Activated T-helper 1 cell treated with anti-CD3 and anti-CD28 coated beads, Interleukin-12 subunit alpha, Interleukin-12 subunit beta, Interleukin-2, Interleukin-4 antibody, amounts not matched to agents 30 ng/mL and 10 ng/mL and 1 ng/mL, durations not matched to agents 14 hours and 24 hours and 36 hours (primary cell): Measurements from ENCODE around the gene LRBA. TPM values are rescaled to one million over a fixed set of nuclear protein-coding genes. Genes with fewer than 3 reads are reported as not detected.
"Not testable (repeated sequence)": the region's sequence is repeated elsewhere in the genome, so short reads cannot be mapped to it uniquely, and the experiment has no call there.

Source experiments
- DNase-seq: peaks from one replicate; pipeline ENCODE4 v3.0.0; 2021; ENCODE audit warnings: low spot score
- H3K27ac Mint-ChIP-seq: one replicate; pipeline ENCODE4 v1.8.0; 2021; ENCODE audit warnings: mild to moderate bottlenecking, mixed read lengths
- H3K27me3 Mint-ChIP-seq: one replicate; pipeline ENCODE4 v1.8.0; 2022; ENCODE audit warnings: mild to moderate bottlenecking, moderate library complexity, mixed read lengths; ENCODE audit not compliant: insufficient read depth
- H3K36me3 Mint-ChIP-seq: one replicate; pipeline ENCODE4 v1.8.0; 2021; ENCODE audit warnings: low read depth, mixed read lengths
- H3K4me1 Mint-ChIP-seq: one replicate; pipeline ENCODE4 v1.8.0; 2021; ENCODE audit warnings: low read depth, mixed read lengths
- H3K4me3 Mint-ChIP-seq: one replicate; pipeline ENCODE4 v1.8.0; 2021; ENCODE audit warnings: mild to moderate bottlenecking, moderate library complexity, mixed read lengths
- H3K9me3 Mint-ChIP-seq: one replicate; pipeline ENCODE4 v1.8.0; 2021; ENCODE audit warnings: mixed read lengths
- intact Hi-C: fragments of 100-400 bp; cut with micrococcal nuclease; formaldehyde crosslinking; loops from one replicate; pipeline ENCODE4 v1.15.1; 2024
- total RNA-seq: library from RNA; stranded (reverse); gene quantifications from 2 replicates; pipeline ENCODE4 v1.2.3, GENCODE V29; 2022

LRBA gene
- total RNA-seq, 1 donor from 2014 or later: 54.2 TPM

DNA sequence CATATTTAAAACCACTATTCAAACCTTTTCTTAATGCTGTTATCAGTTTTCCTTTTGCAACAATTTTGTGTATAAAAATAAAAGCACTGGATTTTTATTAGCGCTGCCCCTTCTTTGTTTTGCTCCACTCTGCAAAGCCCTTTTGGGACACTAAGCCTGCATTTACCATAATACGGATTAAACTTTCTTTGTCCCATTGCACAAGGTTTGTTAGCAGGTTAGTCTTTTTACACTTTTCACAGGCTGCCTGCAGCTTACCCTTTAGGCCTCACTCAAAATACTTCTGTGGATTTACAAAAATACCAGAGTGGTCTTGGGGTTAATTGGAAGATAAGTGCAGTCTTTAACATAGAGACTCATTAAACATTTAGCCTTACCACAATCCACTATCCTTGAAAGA, 468.8 kb downstream of the LRBA start:
- intact Hi-C loops: no loop called here
- Mint-ChIP-seq H3K36me3 (no peaks in the 10 kb centered on the region), H3K27ac (no peak overlapping the region), H3K4me3 (no peak overlapping the region), H3K27me3 (no peaks in the 10 kb centered on the region), H3K4me1 (no peaks in the 10 kb centered on the region), H3K9me3 (no peaks in the 10 kb centered on the region)
- DNase-seq: no peak

GRCh38 chr4:150543042-150543441, 472.0 kb downstream of the LRBA start:
- no peaks in the 10 kb centered on the region for H3K27me3 Mint-ChIP-seq
- DNase-seq: no peak
- H3K9me3 Mint-ChIP-seq: no peaks in the 10 kb centered on the region
- H3K27ac Mint-ChIP-seq: no peak overlapping the region
- intact Hi-C loops: no loop called here
- H3K4me1 Mint-ChIP-seq: no peaks in the 10 kb centered on the region
- no peaks in the 10 kb centered on the region for H3K36me3 Mint-ChIP-seq
- H3K4me3 Mint-ChIP-seq: no peak overlapping the region

DNA sequence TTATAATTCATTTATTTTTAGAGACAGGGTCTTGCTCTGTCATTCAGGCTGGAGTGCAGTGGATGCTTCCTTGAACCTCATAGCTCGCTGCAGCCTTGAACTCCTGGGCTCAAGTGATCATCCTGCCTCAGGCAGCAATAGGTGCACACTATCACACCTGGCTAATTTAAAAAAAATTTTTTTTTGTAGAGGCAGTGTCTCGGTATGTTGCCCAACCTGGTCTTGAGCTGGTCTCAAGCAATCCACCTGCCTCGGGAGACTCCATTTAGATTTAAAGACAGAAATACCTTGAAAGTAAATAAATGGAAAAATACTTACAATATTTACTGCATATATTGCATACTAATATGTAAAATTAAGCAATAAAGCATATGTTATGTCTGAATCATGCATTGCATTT, 473.4 kb downstream of the LRBA start:
- H3K36me3 Mint-ChIP-seq: no peaks in the 10 kb centered on the region
- no peak for DNase-seq
- H3K27ac Mint-ChIP-seq: no peak overlapping the region
- no peaks in the 10 kb centered on the region for H3K27me3 Mint-ChIP-seq
- no peak overlapping the region for H3K4me3 Mint-ChIP-seq
- intact Hi-C loops: no loop called here
- no peaks in the 10 kb centered on the region for H3K9me3 Mint-ChIP-seq
- H3K4me1 Mint-ChIP-seq: no peaks in the 10 kb centered on the region

DNA sequence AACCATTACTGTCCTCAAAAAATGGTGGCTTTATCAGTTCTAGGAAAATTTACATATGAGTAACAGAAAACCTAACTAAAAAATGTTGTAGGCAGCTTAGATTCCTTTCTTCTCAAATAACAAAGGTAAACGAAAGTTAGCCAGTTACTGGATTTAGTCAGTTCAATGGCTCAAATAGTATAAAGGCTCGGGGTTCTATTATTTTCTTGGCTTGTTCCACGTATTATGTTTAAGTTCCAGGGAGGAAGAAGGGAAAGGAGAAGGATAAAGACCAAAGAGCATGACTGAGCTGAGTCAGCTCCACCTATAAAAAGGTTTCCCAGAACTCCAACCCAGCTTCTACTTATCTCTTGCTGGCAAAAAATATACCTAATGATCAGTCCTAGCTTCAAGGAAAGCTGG, 474.1 kb downstream of the LRBA start:
- Mint-ChIP-seq H3K27ac (no peak overlapping the region), H3K9me3 (no peaks in the 10 kb centered on the region), H3K4me1 (no peaks in the 10 kb centered on the region), H3K4me3 (no peak overlapping the region), H3K27me3 (no peaks in the 10 kb centered on the region), H3K36me3 (no peaks in the 10 kb centered on the region)
- intact Hi-C loops: no loop called here
- no peak for DNase-seq

GRCh38 chr4:150540536-150540935, 474.5 kb downstream of the LRBA start:
- Mint-ChIP-seq H3K27me3 (no peaks in the 10 kb centered on the region), H3K4me3 (no peak overlapping the region), H3K4me1 (no peaks in the 10 kb centered on the region), H3K9me3 (no peaks in the 10 kb centered on the region), H3K36me3 (no peaks in the 10 kb centered on the region), H3K27ac (no peak overlapping the region)
- intact Hi-C loops: no loop called here
- DNase-seq: no peak

DNA sequence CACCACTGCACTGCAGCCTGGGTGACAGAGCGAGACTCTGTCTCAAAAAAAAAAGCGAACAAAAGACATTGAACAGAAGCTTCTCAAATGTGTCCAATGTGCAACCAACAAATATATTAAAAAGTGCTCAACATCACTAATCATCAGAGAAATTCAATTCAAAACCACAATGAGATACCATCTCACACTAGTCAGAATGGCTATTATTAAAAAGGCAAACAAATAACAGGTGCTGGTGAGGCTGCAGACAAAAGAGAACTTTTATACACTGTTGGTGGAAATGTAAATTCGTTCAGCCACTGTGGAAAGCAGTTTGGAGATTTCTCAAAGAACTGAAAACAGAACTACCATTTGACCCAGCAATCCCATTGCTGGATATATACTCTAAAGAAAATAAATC, 477.2 kb downstream of the LRBA start:
- H3K4me3 Mint-ChIP-seq, H3K27ac Mint-ChIP-seq, intact Hi-C loops, DNase-seq, H3K4me1 Mint-ChIP-seq, H3K27me3 Mint-ChIP-seq, H3K36me3 Mint-ChIP-seq, H3K9me3 Mint-ChIP-seq: not testable (repeated sequence)

DNA sequence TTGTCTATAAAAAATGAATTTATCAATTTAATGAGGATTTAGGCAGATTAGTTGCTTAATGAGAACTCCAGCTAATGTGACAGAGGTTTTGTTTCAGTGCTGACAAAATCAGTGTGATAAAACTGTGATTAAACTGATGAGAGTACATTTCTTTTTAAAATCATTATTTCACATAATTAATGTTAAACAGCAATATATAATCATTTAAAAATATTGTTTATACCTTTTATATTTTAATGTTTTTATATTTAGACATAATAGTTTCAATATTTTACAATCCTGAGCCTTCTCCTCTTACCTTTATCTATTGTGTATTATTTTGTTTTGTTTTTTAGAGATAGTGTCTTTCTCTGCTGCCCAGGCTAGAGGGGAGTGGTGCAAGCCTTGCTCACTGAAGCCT, 480.3 kb downstream of the LRBA start:
- Mint-ChIP-seq H3K4me1 (no peaks in the 10 kb centered on the region), H3K4me3 (no peak overlapping the region), H3K9me3 (no peaks in the 10 kb centered on the region), H3K27me3 (no peaks in the 10 kb centered on the region), H3K27ac (no peak overlapping the region), H3K36me3 (no peaks in the 10 kb centered on the region)
- intact Hi-C loops: no loop called here
- DNase-seq: no peak

DNA sequence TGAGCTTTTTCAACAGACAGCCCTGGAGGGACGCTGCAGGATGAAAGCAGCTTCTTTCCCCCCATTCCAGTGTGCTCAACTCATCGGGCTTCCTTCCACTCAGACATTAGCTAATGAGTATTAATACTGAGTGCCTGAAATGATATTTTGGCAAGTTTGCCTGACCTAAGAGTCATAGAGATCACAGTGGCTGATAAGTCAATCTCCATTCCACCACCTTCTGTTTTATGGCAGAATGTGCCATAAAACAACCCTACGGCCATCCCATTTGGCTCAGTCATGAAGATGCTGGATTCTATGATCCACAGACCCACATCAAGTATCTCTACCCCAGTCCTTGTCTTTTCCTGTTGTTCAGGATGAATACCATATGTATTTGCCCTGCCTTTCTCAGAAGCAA, 481.4 kb downstream of the LRBA start:
- Mint-ChIP-seq H3K36me3 (no peaks in the 10 kb centered on the region), H3K9me3 (no peaks in the 10 kb centered on the region), H3K4me1 (no peaks in the 10 kb centered on the region), H3K27me3 (no peaks in the 10 kb centered on the region), H3K4me3 (no peak overlapping the region), H3K27ac (no peak overlapping the region)
- DNase-seq: no peak
- intact Hi-C loops: no loop called here

DNA sequence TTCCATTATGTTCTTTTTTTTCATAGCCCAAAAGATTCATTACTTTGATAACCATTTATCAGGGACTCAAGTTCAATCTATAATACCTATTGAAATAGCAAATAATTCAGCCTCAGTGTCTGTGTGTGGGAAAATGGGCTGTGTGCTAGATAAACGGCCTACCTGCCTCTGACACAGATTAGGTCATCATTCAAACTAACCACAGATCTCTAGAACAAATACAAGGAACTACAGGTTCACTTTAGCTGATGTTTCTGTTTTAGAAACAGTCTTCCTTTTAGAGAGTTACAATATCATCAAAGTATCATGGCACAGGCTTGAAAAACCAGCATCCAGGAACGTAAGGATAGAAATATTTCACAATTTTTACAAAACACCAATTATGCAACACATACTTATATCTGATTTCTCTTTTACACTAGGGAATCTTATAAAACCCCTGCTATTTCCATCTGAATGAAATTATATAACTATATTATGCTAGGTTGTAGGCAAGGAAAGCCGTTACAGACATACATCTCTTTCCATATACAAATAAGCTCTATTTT, 489.7 kb downstream of the LRBA start:
- Mint-ChIP-seq H3K9me3 (no peaks in the 10 kb centered on the region), H3K4me3 (no peak overlapping the region), H3K36me3 (no peaks in the 10 kb centered on the region), H3K27me3 (no peaks in the 10 kb centered on the region), H3K4me1 (no peaks in the 10 kb centered on the region), H3K27ac (no peak overlapping the region)
- intact Hi-C loops: no loop called here
- DNase-seq: no peak

GRCh38 chr4:150518559-150518958, 496.5 kb downstream of the LRBA start:
- Mint-ChIP-seq H3K36me3 (peaks cover 3% of the 10 kb centered on the region), H3K9me3 (no peaks in the 10 kb centered on the region), H3K27me3 (no peaks in the 10 kb centered on the region), H3K27ac (no peak overlapping the region), H3K4me1 (peaks cover 17% of the 10 kb centered on the region), H3K4me3 (no peak overlapping the region)
- intact Hi-C loops: loop anchor here (1.0 to 5.0 kb wide), 2 partner anchors 54 to 122 kb away; no protein-coding TSS in a partner anchor
- DNase-seq: no peak

- intact Hi-C loops: loop anchor here (5.0 kb wide), 1 partner anchor 57 kb away; no protein-coding TSS in a partner anchor
- Mint-ChIP-seq H3K36me3 (peaks cover 3% of the 10 kb centered on the region), H3K4me1 (peaks cover 17% of the 10 kb centered on the region), H3K27ac (no peak overlapping the region), H3K4me3 (no peak overlapping the region), H3K9me3 (peaks cover 3% of the 10 kb centered on the region), H3K27me3 (no peaks in the 10 kb centered on the region)
- DNase-seq: no peak
Measured at GRCh38 chr4:150515135-150515534, 499.9 kb downstream of the LRBA start.

DNA sequence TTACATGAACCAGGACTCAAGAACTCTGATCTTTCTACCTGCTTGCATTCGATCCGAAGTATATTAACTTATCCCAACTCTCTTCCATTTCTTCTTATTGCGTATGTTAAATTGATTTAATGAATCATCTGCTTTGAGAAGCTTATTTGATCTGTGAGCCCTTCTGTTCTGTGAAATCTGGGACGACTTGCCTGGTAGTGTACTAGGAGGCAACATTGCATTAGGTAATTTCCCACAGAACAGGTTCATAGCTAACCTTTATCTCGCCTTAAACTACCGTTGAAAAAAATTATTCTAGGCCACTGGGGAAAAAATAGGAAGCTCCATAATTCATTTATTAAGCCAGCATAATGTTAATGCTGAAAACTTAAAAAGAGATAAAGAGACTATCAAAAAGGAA, 500.4 kb downstream of the LRBA start:
- DNase-seq: no peak
- Mint-ChIP-seq H3K9me3 (peaks cover 3% of the 10 kb centered on the region), H3K4me1 (peaks cover 17% of the 10 kb centered on the region), H3K36me3 (peaks cover 3% of the 10 kb centered on the region), H3K27ac (no peak overlapping the region), H3K4me3 (no peak overlapping the region), H3K27me3 (no peaks in the 10 kb centered on the region)
- intact Hi-C loops: loop anchor here (5.0 kb wide), 1 partner anchor 58 kb away; no protein-coding TSS in a partner anchor

DNA sequence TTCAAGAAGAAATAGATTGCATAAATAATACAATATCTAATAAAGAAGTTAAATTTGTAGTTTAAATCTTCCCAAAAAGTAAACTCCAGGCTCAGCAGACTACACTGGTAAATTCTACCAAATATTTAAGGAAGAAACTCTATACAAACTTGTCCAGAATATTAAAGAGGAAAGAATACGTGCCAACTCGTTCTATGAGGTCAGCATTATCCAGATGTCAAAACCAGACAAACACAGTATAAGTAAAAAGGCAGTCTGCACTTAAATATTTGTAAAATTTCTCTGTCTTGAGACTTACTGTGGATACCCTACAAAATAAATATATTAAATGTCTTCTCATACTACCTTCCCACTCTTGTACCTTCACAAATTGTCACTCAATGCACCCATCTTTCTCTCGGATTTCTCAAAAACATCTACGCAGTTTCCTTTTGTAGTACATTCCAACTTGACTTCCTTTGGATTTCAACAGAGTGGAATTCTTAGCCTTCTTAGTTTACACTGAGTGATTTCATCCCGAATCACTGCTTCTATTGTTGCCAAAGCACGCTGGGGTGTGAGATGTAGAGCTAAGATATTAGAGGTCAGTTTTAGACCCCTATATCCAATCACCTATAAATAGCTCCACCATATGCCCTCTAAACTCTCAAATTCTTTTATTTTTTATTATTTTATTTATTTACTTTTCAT, 504.8 kb downstream of the LRBA start:
- no peaks in the 10 kb centered on the region for H3K4me1 Mint-ChIP-seq
- no peak overlapping the region for H3K4me3 Mint-ChIP-seq
- H3K27ac Mint-ChIP-seq: no peak overlapping the region
- H3K27me3 Mint-ChIP-seq: peaks cover 1% of the 10 kb centered on the region
- intact Hi-C loops: no loop called here
- peaks cover 7% of the 10 kb centered on the region for H3K9me3 Mint-ChIP-seq
- H3K36me3 Mint-ChIP-seq: peaks cover 4% of the 10 kb centered on the region
- DNase-seq: no peak

GRCh38 chr4:150507656-150508055, 507.4 kb downstream of the LRBA start:
- H3K27me3 Mint-ChIP-seq, H3K4me3 Mint-ChIP-seq, intact Hi-C loops, DNase-seq, H3K27ac Mint-ChIP-seq, H3K36me3 Mint-ChIP-seq, H3K4me1 Mint-ChIP-seq: not testable (repeated sequence)
- peaks cover 15% of the 10 kb centered on the region for H3K9me3 Mint-ChIP-seq
